Astrocyte (in vitro differentiated cells and primary cell): ENCODE data around the gene PON1.

Experiments used
- EZH2 ChIP-seq: IDR thresholded peaks from 2 replicates; pipeline ENCODE4 v1.6.1; 2012; ENCODE audit warnings: mild to moderate bottlenecking, low read length, inconsistent platforms; ENCODE audit not compliant: insufficient read depth
- TF ChIP-seq, protein P1 (sequence below): IDR thresholded peaks from 2 replicates; pipeline ENCODE4 v1.5.1; 2011; ENCODE audit warnings: low read depth, mild to moderate bottlenecking, inconsistent platforms, low read length, moderate library complexity; ENCODE audit not compliant: insufficient read depth

DNA sequence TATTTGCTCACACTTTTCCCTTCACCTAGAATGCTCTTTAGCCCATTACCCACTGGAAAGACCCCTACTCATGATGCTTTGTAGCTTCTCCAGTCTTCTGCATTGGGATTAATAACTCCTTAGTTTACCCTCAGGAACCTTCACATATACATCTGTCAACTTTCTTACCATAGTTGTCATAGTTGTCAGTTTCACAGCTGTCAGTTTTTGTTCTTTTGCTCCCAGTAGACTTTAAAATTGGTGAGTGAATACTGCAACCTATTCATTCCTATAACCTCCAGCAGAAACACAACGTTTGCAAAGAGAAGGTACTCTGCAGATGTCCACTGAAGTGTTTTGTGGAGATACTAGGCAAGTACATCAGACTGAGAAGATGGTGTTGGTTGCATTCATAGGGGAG, 2.6 kb downstream of the PON1 start:
- TF ChIP-seq, protein P1, sequence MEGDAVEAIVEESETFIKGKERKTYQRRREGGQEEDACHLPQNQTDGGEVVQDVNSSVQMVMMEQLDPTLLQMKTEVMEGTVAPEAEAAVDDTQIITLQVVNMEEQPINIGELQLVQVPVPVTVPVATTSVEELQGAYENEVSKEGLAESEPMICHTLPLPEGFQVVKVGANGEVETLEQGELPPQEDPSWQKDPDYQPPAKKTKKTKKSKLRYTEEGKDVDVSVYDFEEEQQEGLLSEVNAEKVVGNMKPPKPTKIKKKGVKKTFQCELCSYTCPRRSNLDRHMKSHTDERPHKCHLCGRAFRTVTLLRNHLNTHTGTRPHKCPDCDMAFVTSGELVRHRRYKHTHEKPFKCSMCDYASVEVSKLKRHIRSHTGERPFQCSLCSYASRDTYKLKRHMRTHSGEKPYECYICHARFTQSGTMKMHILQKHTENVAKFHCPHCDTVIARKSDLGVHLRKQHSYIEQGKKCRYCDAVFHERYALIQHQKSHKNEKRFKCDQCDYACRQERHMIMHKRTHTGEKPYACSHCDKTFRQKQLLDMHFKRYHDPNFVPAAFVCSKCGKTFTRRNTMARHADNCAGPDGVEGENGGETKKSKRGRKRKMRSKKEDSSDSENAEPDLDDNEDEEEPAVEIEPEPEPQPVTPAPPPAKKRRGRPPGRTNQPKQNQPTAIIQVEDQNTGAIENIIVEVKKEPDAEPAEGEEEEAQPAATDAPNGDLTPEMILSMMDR, result no peak
- TF ChIP-seq EZH2, result no peak
